Measurements from ENCODE around the gene SPO11.

The SPO11 gene

DNA sequence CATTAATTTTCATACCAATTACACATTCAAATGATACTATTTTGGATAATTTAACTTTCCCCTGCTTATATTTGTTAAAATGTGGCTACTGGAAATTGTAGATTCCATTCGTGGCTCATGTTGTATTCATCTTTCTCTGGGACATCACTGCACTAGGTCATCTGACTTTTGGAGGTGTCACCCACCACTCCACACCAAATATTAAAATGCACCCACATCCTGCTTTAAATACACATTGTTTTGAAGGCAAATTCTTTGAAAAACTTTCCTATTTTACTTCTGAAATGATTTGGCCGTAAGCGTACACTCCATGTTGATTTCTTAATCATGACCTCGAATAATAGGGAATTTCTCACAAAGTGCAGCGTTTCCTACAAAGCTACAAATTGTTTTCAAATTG, 52.9 kb downstream of the SPO11 start:
- DNase-seq (ENCODE audit: low spot score in 2 of 2) (no peak), ATAC-seq (ENCODE audit: low read depth) (no peak)
- Mint-ChIP-seq H3K9me3 (no peaks in the 10 kb centered on the region), H3K27me3 (no peaks in the 10 kb centered on the region), H3K4me1 (no peaks in the 10 kb centered on the region), H3K27ac (peak overlapping the region; percentile 45), H3K4me3 (no peak overlapping the region), H3K36me3 (peaks cover 5% of the 10 kb centered on the region)

DNA sequence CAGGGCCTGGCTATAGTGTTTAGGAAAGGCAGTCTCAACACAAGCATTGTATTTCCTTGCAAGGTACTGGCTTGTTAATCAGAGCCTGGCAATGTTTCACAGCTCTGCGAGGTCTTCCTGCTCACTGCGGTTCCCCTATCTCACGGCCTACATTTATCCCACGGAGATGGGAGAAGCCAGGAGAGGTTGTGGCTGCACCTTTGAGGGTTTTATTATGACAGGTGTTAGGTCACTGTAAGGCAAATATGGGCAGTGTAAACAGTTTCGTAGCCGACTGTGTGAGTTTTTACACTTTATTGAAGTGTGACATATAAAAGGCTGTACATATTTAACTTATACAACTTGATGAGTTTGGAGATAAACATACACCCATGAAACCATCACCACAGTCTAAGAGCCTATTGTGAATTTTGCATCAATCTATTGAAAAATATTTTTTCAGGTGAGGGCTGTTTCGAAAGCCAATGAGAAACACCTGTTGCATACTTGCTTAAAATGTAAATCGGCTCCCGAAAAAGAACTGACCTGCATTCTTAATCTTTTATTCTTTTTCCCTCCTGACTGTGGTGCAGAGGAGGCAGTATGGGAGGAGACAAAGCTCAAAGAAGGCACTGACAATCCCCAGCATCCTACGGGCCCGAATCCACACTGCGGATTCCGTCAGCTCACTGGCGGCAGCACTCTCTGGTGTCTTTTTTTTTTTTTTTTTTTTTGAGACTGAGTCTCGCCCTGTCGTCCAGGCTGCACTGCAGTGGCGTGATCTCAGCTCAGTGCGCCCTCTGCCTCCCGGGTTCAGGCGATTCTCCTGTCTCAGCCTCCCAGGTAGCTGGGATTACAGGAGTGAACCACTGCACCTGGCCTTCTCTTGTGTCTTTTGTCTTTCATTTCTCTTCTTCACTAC, 54.1 kb downstream of the SPO11 start:
- DNase-seq (ENCODE audit: low spot score in 2 of 2) (no peak), ATAC-seq (ENCODE audit: low read depth) (no peak)
- no peaks in the 10 kb centered on the region for H3K9me3 Mint-ChIP-seq
- peaks cover 5% of the 10 kb centered on the region for H3K36me3 Mint-ChIP-seq
- H3K4me1 Mint-ChIP-seq = no peaks in the 10 kb centered on the region
- no peaks in the 10 kb centered on the region for H3K27me3 Mint-ChIP-seq
- peak overlapping the region; percentile 55 for H3K27ac Mint-ChIP-seq
- H3K4me3 Mint-ChIP-seq = no peak overlapping the region

DNA sequence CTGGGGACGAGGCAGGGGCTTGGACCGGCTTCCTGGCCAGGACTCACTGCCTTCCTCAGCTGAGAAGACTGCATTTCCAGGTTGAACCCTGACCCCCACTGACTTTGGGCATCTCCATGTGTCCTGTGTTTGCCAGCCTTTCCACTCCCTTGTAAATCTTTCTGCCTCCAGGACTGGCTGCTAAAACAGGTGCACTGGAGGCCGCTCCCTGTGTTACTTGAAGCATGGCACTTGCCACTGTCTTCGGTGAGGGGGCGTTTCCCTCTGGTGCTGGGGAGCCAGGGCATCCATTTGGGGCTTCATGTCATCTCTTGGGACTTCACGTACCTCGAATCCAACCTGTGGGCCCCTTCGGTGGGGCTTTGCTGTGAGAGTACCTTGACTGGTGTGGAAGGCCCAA, 54.9 kb downstream of the SPO11 start:
- Mint-ChIP-seq H3K4me3 (no peak overlapping the region), H3K4me1 (peaks cover under 1% of the 10 kb centered on the region), H3K27ac (peak overlapping the region; percentile 55), H3K36me3 (peaks cover 5% of the 10 kb centered on the region), H3K9me3 (no peaks in the 10 kb centered on the region), H3K27me3 (no peaks in the 10 kb centered on the region)
- no peak for ATAC-seq (ENCODE audit: low read depth)
- DNase-seq (ENCODE audit: low spot score in 2 of 2) = no peak

DNA sequence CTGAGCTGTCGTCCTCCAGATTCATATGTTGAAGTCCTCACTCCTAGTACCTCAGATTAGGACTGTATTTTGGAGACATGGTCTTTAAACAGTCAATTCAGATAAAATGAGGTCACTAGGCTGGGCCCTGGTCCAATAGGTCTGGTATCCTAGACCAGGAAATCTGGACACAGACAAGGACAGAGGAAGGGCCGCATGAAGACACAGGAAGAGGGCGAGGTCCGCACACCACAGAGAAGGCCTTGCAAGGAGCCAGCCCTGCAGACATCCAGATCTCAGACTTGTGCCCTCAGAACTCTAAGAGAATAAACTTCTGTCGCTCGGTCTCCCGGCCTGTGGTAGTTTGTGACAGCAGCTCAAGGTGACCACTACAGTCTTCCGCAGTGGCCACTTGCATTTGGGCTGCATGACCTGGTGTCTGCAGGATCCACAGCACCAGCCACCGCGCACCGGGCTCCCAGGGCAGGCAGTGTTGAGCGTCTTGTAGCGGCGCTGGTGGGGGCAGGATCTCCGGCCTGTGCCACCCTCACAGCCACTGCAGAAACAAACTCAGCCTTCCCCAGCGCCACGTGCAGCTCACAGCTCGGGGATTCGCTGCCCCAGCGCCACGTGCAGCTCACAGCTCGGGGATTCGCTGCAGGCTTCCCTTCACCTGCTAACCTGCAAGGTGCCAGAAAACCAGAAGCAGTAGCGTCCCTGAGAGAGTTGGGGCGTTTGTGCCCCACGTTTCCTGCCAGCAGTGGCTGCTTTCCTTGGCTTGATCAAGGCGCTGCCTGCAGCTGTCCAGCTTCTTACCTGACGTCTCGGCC, 55.6 kb downstream of the SPO11 start:
- H3K36me3 Mint-ChIP-seq = peaks cover 4% of the 10 kb centered on the region
- DNase-seq (ENCODE audit: low spot score in 2 of 2) (no peak), ATAC-seq (ENCODE audit: low read depth) (no peak)
- H3K9me3 Mint-ChIP-seq = no peaks in the 10 kb centered on the region
- no peak overlapping the region for H3K27ac Mint-ChIP-seq
- no peaks in the 10 kb centered on the region for H3K27me3 Mint-ChIP-seq
- H3K4me1 Mint-ChIP-seq = peaks cover 5% of the 10 kb centered on the region
- H3K4me3 Mint-ChIP-seq = no peak overlapping the region

DNA sequence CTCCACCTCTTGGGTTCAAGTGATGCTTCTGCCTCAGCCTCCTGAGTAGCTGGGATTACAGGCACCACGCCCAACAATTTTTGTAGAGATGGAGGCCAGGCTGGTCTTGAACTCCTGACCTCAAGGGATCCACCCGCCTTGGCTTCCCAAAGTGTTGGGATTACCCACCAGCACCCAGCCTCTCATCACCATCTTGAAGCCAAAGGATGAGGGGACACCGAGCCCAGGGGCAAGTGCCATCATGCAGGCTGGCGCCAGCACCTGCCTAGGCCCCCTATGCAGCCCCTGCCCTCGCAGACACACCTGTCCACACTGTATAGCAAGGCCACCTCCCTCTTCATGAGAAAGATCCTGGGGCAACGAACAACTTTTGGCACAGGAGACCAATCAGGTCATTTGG, 56.3 kb downstream of the SPO11 start:
- Mint-ChIP-seq H3K36me3 (peaks cover 3% of the 10 kb centered on the region), H3K27ac (no peak overlapping the region), H3K9me3 (no peaks in the 10 kb centered on the region), H3K4me3 (no peak overlapping the region), H3K27me3 (no peaks in the 10 kb centered on the region), H3K4me1 (peaks cover 10% of the 10 kb centered on the region)
- no peak for DNase-seq (ENCODE audit: low spot score in 2 of 2)
- ATAC-seq (ENCODE audit: low read depth) = no peak

DNA sequence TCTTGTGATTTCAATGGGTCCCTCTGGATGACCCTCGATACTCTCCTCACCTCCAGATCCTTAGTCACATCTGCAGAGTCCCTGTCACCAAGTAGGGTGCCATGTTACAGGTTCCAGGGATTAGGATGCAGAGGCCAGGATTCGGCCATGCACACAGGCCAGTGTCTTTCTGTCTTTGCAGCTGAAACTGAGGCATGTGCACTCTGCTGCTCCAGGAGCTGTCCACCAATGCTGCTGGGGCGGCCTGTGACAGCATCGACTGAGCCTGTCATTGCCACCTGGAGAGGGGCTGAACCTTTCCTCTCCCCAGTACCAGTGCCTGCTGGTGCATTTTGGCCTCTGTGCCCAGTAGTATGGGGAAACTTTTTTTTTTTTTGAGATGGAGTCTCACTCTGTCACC, 57.2 kb downstream of the SPO11 start:
- Mint-ChIP-seq H3K27ac (no peak overlapping the region), H3K4me3 (no peak overlapping the region), H3K27me3 (no peaks in the 10 kb centered on the region), H3K4me1 (peaks cover 10% of the 10 kb centered on the region), H3K9me3 (no peaks in the 10 kb centered on the region), H3K36me3 (peaks cover 3% of the 10 kb centered on the region)
- no peak for DNase-seq (ENCODE audit: low spot score in 2 of 2)
- ATAC-seq (ENCODE audit: low read depth) = no peak

DNA sequence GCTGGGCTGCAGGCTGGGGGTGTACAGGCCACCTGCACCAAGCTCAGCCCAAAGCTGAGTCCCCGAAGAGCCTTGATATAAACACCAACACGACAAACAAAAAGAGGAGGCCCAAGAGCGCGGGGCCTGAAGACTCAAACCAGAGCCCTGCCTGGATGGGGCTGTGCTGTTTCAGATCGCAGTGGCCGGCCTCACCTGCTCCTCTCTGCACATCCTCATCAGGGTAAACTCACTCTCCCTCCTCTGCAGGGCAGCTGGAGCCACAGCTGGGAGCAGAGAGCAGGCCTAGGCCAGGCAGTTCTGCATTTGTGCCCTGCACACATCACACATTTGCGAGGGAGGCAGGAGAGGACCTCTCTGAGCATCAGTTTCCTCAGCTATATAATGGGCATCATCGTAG, 57.9 kb downstream of the SPO11 start:
- peaks cover 3% of the 10 kb centered on the region for H3K36me3 Mint-ChIP-seq
- no peaks in the 10 kb centered on the region for H3K9me3 Mint-ChIP-seq
- H3K27me3 Mint-ChIP-seq = no peaks in the 10 kb centered on the region
- H3K27ac Mint-ChIP-seq = no peak overlapping the region
- ATAC-seq (ENCODE audit: low read depth) (no peak), DNase-seq (ENCODE audit: low spot score in 2 of 2) (no peak)
- H3K4me3 Mint-ChIP-seq = no peak overlapping the region
- H3K4me1 Mint-ChIP-seq = peaks cover 10% of the 10 kb centered on the region

DNA sequence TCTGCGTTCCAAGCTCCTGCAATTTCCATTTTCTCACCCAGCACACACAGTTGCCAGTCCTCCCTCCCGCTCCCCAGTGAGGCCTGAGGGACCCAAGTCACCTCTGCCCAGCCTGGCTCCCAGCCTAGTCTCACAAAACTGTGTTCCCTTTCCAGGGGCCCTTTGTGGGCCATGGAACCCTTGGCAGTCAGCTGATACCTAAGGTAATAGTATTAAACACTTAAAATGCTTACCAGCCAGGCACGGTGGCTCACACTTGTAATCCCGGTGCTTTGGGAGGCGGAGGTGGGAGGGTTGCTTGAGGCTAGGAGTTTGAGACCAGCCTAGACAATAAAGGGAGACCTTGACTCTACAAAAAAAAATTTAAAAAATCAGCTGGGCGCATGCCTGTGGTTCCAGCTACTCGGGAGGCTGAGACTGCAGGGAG, 58.4 kb downstream of the SPO11 start:
- H3K4me3 Mint-ChIP-seq = no peak overlapping the region
- DNase-seq (ENCODE audit: low spot score in 2 of 2) = no peak
- no peak overlapping the region for H3K27ac Mint-ChIP-seq

DNA sequence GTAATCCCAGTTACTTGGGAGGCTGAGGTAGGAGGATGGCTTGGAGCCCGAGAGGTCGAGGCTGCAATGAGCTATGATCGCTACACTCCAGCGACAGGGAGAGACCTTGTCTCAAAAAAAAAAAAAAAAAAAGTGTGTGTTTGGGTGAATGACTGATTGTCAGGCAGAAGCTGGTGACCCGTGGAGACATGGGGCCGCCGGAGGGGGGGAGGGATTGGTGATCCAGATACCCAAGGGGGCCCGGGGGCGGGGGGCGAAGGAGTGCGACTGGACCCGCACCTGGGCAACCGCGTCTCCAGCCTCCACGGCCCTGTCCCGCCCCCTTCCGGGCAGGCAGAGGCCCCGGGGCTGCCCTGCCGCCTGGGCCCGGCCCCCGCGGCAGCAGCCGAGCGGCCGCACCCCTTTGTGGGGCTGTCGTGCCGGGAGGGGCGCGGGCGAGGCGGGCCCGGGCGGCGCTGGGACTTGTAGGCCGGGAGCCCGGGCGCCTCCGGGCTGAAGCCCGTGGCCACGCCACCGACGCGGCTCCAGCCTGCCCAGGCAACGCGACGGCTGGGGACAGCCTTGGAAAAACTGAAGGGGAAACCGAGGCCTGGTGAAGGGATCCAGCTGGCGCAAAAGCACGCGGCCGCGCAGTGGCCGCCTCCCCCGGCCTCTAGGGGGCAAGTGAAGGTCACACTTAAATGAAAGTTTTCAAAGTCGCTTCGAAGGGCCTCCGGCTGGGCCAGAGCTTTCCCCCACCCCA, 59.5 kb downstream of the SPO11 start:
- no peaks in the 10 kb centered on the region for H3K9me3 Mint-ChIP-seq
- ATAC-seq (ENCODE audit: low read depth) (peak; percentile 26), DNase-seq (ENCODE audit: low spot score in 2 of 2) (peak in 1 of 2 donors; percentile 71)
- H3K36me3 Mint-ChIP-seq = peaks cover 15% of the 10 kb centered on the region
- H3K27me3 Mint-ChIP-seq = no peaks in the 10 kb centered on the region
- H3K4me3 Mint-ChIP-seq = peak overlapping the region; percentile 92
- H3K4me1 Mint-ChIP-seq = peaks cover 24% of the 10 kb centered on the region
- H3K27ac Mint-ChIP-seq = peak overlapping the region; percentile 99

More for the DNA sequence above, 58.4 kb downstream of the SPO11 start:
- Mint-ChIP-seq H3K9me3 (no peaks in the 10 kb centered on the region), H3K36me3 (peaks cover 4% of the 10 kb centered on the region), H3K4me1 (peaks cover 12% of the 10 kb centered on the region), H3K27me3 (no peaks in the 10 kb centered on the region)
- no peak for ATAC-seq (ENCODE audit: low read depth)

DNA sequence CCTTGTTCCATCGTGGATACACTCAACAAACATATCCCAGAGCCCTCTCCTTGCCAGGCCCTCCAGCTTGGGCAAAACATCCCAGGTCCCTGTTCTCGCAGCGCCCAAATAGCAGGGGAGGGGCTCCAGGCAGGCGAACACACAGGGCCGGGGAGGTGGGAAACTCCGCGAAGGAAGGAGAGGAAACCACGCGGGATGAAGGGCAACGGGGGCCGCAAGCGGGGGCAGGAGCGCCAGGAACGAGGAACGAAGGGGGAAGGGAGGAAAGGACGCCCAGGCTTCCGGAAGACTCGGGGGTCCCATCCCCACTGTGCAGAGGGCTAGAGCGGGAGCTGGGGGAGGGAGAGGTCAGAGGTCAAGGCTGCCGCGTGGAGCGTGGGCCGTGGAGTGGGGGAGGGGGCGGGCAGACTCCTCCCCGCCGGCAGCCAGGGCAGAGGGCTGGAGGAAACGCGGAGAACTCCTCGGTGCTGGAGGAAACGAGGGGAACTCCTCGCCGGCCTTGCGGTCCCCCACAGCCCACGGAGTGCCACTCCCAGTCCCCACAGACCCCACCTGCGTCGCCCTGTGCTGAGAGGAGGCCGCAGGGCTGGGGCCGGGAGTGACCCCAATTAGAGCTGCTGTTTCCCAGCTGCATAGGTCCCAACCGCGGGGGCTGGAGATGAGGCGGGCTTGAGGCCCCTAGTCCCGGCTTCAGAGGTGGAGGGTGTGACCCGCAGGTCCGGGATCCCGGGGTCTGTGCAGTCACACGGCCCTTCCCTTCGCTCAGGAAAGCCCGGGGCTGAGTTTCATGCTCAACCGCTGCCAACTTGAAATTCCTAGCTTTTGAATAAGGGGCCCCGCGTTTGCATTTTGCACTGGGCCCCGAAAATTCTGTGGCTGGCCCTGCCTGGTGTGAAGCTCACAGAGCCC, 60.3 kb downstream of the SPO11 start:
- H3K27me3 Mint-ChIP-seq = no peaks in the 10 kb centered on the region
- peaks cover 19% of the 10 kb centered on the region for H3K36me3 Mint-ChIP-seq
- H3K4me3 Mint-ChIP-seq = peak overlapping the region; percentile 92
- DNase-seq (ENCODE audit: low spot score in 2 of 2) (peak in 1 of 2 donors; percentile 62), ATAC-seq (ENCODE audit: low read depth) (peak; percentile 26)
- H3K27ac Mint-ChIP-seq = peak overlapping the region; percentile 99
- peaks cover 32% of the 10 kb centered on the region for H3K4me1 Mint-ChIP-seq
- no peaks in the 10 kb centered on the region for H3K9me3 Mint-ChIP-seq

DNA sequence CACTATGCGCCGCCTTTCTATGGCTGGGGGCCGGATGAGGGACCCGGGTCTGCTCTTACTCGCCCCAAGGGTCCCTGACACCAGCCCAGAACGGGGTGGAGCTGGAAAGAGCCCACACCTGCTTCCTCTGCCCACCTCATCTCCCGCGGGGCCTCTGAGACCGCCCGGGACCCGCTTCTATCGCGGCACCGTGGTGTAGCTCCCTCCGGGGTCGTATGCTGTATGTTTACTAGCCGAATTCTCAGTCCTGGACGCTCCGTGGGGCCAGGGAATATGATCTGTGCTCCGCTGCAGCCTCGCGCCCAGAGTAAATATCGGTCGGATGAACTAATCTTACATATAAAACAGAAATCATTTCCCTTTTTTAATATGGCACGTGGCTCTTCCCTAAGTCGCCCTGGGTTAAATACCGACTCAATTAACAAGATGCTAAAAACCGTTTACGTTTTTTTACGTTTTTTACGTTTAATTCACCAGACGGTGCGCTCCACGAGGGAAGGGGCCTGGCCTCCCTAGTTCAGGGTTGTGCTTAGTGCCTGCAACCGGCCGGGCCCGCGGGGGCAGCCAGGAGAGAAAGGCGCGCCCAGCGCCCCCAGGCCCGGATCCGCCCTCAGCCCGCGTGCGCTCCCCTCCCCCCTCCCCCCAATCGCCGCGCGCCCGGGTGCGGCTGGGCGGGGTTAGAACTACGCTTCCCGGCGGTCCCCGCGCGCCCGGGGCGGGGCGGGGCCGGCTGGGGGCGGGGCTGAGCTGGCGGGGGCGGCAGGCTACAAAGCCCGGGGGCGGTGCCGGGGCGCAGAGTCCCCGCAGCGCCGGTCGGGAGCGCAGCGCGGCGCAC, 61.2 kb downstream of the SPO11 start, which contains the start of gene RBM38:
Gene RBM38 (plus strand): TSS at position 793 of the 835 bp plus-strand sequence. CDS start 186 bp downstream, outside the sequence.
- peak within 1 kb of the TSS; percentile 92 for H3K4me3 Mint-ChIP-seq
- peaks cover 24% of the 10 kb centered on the region for H3K36me3 Mint-ChIP-seq
- no peaks in the 10 kb centered on the region for H3K27me3 Mint-ChIP-seq
- H3K4me1 Mint-ChIP-seq = peaks cover 36% of the 10 kb centered on the region
- H3K9me3 Mint-ChIP-seq = no peaks in the 10 kb centered on the region
- H3K27ac Mint-ChIP-seq = peak within 1 kb of the TSS; percentile 99
- peak; percentile 60 for ATAC-seq (ENCODE audit: low read depth)
- DNase-seq (ENCODE audit: low spot score in 2 of 2) = peak; percentile 82 to 83
